Kasumi-1 (cell line): ENCODE results near the gene STK39.

ENCODE experiments used
- DNase-seq, 2 experiments: peaks; one replicate each; lab custom pipeline; 2025; lab: John Stamatoyannopoulos, UW

Gene STK39

DNA sequence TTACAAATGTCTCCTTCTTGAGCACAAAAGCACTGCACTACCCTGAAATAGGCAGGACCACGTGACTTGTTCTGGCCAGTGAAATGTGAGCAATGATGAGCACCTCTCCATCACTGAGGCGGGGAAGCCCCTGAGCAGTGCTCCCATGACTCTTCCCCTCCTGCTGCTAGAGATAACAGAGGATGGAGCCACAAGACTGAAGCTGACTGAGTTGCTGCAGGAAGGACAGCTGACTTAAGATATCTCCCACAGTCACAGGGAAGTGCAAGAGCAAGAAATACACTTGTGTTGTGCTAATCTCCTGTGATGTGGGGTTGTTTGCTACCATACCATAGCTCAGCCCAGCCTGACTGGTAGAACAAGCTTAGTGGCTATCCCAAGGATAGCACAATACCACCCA lies 38.7 kb downstream of the STK39 start:
- no peak for DNase-seq

DNA sequence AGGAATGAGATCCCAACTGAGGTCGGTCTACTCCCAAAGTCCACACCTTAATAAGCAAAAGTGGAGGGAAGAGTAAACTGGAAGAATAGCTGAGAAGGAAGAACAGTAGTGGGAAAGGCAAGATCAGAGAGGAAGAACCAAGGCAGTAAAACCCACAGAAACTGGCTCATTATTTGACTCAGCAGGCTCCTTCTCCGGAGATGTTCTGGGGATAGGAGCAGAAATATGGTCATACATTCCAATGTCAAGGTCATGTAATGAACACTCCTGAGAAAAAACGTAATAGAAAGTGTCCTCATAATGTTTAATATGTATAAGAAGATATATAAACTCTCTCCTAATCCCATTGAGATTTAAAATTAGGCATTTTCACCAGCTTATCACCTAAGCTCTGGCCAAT lies 39.5 kb downstream of the STK39 start:
- DNase-seq: no peak

DNA sequence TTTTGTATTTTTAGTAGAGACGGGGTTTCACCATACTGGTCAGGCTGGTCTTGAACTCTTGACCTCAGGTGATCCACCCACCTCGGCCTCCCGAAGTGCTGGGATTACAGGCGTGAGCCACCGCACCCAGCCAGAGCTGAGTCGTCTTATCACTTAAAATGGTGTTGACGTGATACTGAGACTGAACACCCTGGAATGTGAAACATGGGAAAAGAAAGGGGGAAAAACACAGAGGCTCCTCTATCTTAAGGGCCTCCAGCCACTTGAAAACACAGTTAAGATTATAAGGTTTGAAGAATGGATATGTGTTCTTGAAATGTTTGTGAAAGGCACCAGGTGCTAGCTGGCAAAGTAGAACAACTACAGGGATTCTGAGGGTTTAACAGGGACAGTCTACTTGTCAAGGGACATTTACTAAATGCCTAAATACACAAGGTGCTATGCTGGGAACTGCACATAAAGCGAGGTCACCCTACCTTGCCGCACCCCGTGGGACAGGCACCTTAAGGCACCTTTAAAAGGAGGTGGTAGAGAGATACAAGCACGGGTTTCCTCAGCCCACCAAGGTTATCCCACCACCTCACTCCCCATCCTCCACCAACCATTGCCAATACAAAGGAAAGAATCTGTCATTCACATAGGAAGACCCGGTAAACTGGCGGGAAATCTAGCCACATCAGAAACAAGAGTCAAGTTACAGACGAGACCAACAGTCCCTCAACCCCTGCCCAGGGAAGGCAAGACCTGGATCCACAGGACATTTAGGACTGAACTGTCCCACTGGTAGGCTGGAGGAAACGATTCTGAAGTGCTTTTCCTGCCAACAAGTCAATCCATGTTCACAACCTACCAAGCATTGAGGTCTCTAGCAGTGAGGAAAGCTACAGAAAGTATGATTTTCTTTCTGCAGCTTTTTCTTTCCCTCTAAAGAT lies 43.4 kb downstream of the STK39 start:
- DNase-seq: no peak

DNA sequence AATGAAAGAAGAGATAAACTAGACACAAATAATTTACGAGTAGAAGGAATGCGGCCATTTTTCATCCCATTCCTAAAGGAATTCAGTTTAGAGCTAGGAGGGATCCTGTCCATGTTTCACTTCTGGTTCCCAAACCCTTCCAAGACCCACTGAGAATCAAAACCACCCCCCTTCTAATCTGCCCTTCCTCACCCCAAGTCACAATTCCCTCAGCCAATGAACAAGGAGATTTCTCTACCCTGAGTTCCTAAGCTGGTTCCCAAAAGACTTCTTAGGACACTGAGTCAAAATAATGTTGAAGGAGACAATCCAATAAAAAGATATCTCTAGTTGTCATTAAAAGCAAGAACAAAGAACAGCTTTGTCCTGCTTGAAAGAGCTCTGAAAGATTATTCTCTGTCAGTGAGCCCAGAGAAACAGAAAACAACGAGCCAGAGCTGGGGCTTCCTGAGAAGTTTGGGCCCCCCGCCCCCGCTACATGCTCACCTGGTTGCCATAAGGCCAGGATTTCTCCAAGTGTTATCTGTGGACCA lies 45.7 kb downstream of the STK39 start:
- no peak for DNase-seq

DNA sequence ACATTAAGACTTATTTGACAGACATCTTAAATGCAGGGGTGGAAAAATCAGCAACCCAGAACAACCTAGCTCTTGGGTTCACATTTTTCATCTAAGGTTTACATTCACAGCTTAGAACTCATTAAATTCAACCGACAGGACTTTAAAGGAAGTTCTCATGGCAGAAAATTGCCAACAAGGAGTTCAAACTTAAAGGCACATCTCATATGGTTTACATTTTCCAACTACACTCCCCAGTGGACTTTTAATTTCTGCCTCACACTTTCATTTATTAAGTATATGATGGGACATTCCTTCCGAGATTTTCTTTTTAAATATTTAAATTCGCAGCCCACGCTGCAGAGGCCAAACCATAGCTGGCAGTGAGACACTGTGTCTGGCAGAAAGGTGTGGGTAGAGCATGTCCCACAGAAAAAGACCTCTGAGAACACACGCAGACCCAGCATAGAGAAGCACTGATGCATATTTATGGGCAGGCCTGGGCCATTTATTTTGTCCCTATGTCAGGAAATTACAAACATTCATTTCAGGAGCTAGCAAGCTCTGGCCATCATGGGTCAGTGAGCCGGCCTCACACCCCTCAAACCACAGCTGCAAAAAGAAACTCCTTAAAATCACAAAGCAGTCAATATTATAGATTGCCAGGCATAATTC lies 46.3 kb downstream of the STK39 start:
- no peak for DNase-seq

DNA sequence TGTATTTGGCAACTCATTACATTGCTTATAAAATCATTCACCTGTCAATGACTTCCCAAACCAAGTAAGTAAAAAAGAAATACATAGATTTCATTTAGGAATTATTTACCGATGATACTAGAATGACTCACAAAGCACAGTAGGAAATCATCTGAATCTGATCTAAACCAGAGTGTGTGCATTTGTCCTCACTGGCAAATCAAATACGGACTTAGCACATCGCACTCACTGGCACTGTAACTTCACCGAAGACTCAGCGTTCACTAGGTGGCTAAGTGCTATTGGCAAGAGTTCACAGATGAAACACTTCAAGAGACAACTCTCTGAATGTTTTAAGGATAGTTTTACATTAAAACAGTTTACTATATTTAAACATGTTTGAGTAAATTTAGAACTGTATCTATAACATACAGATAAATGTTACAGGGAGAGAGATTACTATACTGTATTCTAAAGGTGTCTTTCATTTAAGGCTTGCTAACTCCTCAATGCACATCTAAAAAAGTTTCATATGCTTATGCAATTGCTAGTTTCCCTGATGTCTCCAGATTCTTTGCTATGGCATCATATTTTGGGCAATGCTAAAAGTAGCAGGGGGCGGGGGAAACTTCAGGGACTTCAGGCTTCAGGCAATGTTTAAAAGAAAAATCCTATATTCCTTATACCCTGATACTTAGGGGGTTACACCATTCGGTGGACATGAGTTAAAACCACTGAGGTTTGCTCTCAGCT lies 48.8 kb downstream of the STK39 start:
- no peak for DNase-seq

DNA sequence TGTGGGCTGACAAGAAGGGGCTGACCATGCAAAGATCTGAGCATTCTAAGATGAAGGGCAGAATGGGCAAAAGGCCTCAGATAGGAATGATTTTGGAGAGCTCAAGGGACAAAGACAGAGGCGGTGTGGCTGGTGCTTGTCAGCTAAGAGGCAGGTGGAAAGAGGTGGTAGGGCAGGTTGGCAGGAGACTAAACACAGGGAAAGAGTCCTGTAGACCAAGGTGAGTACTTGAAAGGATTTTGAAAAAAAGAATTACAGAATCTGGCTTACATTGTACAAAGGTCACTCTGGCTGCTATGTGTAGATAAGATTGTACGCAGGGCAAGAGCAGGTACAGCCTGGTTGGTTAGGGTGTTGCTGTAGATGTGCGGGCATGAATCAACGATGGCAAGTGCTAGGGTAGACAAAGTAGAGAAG lies 50.6 kb downstream of the STK39 start:
- DNase-seq: no peak

DNA sequence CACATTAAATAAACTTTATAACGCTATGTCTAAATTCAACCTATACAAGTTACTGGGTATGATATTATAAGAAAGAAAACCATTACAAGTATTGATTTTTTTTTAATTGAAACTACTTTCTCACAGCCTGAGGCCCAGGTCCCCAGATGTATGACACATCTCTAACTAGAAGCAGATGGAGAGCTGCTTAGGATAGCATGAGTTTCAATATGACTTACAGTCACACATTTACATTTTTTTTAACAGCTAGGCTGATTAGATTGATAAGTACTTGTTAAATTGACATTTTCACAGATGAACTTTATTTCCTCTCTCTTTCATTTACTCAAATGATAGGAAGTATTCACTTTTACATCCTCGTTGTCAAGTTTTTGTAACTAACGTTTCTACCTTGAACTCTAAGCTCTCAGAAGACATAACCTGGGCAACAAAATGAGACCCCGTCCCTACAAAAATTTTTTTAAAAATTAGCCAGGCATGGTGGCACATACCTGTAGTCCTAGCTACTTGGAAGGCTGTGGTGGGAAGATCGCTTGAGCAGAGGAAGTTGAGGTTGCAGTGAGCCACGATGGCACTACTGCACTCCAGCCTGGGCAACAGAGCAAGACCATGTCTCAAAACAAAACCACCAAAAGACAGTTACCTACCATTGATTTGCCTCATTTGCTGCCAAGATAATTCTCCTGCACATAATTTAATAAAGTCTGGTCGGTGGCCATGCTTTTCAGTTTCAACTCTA lies 52.4 kb downstream of the STK39 start:
- peak; percentile 6 to 21 for DNase-seq

DNA sequence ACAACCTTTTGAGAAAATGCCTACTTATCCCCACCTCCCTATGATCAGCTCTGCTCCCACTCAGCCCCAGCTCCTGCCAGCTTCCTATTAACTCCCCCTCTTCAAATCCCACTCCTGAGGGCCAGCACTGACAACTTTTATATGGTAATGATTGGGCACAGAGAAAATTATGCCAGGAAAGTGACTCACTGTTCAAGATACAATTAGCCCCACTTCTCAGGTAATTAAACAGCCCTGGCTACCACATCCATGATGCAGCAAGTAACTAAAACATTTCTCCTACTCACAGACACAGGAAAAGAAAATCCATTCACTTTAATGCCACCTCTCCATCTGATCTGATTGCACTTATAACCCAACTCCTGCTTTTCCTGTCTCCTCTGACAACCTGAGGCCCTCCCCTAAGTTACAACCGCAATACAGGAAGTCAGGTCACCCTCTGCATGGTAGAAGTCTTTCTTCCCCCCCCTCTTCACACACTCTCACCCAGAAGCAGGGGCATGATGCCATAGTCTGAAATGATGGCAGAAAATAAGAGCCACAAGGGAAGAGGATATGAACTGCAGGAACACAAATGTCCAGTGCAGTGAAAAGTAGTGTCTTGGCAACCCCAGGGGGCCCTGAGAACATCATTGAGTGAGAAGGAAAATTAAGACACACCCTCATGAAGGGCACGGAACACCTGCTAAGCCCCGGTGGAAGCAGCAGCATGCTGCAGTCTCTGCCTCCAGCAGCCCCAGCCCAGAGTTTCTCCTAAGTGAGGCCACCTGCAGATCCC lies 54.4 kb downstream of the STK39 start:
- peak; percentile 69 to 74 for DNase-seq

DNA sequence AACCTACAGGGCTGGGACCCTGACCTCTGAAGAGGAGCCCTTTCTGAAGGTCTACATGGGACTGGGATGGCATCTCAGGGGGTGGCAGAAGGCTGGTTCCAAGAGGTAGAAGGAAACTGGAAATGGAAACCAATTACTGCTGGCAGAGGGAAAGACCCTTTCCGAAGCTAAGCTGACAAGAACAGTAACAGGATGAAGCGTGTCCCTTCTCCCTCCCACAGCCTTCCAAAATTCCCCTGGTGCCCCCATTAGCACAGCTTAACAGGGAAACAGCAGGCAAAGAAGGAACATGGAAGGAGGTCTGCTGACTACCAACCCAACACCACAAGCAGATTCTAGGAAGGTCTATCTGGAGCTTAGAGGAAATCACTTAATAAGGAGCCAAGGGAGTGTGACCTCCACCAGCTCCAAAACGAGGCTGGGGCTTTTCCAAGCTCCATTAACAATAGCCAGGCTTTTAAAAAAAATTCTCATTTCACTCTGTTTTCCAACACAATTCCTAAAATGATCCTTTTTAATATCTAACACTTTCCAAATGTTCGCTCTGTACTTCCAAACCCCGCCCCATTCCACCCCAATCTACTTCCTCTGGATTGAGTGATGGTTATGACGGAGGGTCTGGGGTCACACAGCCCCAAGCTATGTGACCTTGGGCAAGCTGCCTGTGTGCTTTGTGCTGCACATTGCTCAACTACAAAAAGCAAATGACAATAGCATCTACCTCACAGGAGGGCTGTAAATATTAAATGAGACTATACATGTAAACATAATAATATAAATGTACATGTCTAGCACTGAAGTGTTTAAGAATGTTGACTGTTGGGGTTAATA lies 55.2 kb downstream of the STK39 start:
- DNase-seq: no peak

DNA sequence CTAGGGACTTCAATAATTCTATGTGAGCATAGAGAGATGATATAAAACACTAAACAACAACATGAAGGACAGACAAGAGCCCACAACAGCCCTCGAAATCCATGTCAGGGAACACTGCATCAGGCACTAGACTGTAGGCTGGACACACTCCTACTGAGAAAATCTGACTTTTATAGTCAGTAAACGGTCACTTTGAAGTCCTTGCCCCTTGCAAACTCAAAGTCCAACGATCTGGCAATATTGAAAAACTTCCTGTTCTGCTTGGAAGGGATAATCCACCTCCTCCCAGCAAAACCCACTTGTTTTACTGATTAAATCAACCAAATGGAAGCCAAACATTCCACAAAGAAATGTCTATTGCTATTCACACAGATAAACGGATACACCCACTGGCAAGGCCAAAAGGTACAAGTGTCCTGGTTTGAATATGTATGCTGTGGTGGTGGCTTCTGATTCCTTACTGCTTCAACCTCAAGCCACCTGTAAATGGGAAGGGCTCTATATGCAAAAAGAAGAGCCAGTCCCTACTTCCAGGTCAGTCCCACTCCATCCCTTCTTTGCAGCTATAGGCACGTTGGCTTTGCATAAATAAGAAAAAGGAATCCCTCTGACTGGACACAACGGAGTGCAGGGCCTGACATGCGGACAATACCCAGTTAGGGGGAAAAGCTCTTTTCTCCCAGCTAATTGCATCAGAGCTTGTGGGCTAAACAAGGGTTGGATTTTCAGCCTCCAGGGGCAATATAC lies 56.6 kb downstream of the STK39 start:
- no peak for DNase-seq

DNA sequence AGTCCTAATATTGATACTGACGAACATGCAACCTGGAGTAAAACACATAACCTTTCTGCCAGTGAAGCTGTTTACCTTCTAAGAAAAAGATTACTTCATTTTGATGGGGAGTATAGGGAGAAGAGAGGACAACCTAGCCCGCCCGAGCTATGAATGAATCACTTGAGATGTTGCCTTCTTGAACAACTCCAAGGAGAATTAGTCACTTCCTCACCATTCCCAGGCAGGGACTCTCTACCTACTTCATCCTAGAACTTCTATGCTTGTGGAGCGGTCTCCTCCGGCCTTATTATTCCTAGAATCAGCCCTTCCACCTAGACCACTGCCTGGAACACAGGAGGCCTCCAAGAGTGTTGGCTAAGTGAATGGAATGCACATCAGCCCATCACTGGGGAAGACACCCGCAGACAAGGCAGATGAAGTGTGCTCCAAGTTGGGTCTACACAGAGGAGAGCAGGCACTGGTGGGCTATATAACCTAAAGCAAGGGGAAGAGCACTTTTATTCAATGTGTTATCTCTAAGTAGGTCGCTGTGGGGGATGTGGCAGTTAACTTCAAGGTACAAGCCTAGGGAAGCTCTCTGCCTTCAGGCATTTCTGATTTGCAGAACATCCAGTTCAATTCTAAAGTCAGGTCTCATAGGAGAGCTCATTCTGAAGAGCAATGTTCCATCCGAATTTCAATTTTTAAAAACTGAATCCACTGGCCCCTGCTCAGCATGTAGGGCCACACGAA lies 57.4 kb downstream of the STK39 start:
- no peak for DNase-seq

DNA sequence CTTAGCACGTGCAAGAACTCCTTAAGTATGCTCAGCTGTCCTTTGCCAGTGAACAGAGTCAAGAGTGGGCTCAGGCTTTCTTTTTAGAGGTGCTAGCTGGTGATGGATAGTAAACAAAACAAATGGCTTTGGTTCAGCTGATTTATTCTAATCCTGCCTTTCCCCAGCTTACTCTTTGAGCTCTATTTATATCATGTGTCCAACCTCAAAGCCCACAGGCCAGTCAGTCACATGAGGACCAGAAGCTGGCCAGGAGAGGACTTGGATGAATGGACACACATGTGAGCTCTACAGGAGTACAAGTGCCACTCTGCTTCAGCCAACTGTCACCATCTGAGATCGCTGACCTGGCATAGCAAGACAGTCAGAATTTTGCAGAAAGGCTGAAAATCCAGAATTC lies 59.4 kb downstream of the STK39 start:
- DNase-seq: no peak

DNA sequence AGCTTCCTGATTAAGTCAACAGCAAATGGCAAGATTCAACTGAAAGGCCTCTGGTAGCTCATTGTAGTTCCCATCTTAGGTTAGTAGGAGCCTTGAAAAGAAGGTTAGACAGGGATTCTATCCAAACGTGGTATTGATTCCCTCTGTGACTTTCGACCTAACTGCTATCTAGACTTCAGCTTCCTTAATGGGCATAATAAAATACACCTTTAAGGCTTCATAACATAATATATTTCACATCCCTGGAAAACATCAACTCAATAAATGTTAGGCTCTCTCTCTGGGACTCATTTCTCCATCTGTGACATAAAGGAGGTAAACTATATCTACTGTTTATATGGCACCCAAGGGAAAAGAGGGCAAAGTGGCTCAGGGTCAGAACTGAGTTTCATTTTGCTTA lies 60.9 kb downstream of the STK39 start:
- DNase-seq: no peak

DNA sequence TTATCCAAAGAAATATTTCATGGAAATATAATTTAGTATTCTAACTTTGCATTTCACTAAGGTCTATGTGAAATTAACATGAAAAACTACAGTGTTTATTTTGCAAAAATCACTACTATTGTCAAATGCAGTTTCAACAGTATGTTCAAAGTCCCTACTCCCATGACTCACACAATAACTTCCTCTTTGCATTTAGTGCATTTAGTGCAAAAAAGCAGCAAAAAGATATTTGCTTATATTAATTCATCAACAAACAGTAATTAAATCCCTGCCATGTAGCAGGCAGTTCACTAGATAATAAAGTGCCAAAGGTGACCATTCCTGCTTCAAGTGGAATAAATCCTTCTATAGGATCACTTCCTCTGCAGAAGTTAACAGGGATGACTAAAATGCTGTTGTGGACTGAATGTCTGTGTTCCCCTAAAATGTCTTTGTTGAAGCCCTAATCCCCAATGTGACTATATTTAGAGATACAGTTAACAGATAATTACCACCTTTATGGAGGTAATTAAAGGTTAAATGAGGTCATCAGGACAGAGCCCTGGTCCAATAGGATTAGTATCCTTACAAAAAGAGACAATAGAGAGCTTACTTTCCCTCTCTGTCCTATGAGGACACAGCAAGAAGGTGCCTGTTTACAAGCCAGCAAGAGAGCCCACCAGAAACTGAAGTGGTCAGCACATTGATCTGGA lies 61.7 kb downstream of the STK39 start:
- DNase-seq: peak; percentile 30 to 35

DNA sequence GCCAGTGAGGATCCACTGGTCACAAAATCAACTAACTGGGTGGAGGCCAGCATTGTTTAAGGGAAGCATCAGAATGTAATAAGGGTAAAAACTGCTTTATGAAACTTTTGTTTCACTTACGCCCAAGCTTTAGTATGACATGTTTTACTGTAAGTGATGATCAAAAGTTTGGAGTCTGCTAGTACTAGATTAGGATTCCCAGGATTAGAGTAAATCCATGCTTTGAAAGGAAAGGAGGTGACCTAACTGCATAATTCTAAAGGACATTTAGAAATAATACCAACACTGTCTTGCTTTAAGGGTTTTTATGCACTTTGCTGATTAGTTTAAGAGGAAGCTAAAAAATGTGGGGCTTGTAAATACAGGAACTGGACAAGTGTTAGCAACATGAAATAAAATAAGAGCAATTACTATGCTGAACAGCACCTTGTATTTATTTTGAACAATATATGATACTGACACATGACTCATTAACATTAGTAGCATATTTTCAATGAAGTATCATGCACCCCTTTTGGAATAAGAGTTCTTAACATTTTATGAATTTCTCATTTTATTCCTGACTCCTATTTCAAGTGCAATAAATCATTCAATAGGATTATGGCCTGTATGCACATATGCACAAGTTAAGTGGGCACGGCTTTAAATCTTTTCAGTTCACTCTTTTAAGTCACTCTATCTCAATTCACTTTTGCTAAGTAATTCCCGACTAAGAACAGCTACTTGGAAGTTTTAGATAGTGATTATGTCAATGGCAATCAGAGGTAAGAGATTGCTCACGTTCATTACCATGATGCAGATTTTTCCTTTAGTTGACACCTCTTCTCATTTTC lies 62.5 kb downstream of the STK39 start:
- peak in 1 of 2 experiments; percentile 30 for DNase-seq
